ENCODE measurements around the gene ACOXL.

- TF ChIP-seq, protein P1, sequence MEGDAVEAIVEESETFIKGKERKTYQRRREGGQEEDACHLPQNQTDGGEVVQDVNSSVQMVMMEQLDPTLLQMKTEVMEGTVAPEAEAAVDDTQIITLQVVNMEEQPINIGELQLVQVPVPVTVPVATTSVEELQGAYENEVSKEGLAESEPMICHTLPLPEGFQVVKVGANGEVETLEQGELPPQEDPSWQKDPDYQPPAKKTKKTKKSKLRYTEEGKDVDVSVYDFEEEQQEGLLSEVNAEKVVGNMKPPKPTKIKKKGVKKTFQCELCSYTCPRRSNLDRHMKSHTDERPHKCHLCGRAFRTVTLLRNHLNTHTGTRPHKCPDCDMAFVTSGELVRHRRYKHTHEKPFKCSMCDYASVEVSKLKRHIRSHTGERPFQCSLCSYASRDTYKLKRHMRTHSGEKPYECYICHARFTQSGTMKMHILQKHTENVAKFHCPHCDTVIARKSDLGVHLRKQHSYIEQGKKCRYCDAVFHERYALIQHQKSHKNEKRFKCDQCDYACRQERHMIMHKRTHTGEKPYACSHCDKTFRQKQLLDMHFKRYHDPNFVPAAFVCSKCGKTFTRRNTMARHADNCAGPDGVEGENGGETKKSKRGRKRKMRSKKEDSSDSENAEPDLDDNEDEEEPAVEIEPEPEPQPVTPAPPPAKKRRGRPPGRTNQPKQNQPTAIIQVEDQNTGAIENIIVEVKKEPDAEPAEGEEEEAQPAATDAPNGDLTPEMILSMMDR (IDR thresholded peaks at IDR 0.05; ENCODE audit: insufficient read depth, low read length, poor library complexity, severe bottlenecking) = no peak
- no peak for TF ChIP-seq EZH2phosphoT487 (conservative IDR thresholded peaks at IDR 0.05; ENCODE audit: low read length)
Measured at GRCh38 chr2:111126581-111126980, 394.2 kb downstream of the ACOXL start.
